ENCODE results near the gene CITED2.
A peak's percentile ranks its signal among the peaks of the same experiment; 100 is the strongest.

Gene CITED2

GRCh38 chr6:139381216-139381865, 6.9 kb upstream of the CITED2 start:
- DNase-seq: no peak

- DNase-seq: no peak
Measured at GRCh38 chr6:139380611-139381010, 6.2 kb upstream of the CITED2 start.

- DNase-seq: no peak
Measured at GRCh38 chr6:139380168-139380567, 5.7 kb upstream of the CITED2 start.

- DNase-seq: no peak
Measured at GRCh38 chr6:139378882-139379341, 4.5 kb upstream of the CITED2 start.

- DNase-seq: no peak
Measured at GRCh38 chr6:139378226-139378625, 3.8 kb upstream of the CITED2 start.

GRCh38 chr6:139376604-139377218, 2.3 kb upstream of the CITED2 start:
- no peak for DNase-seq

- no peak for DNase-seq
Measured at GRCh38 chr6:139376017-139376330, 1.5 kb upstream of the CITED2 start.

GRCh38 chr6:139375226-139376016, 973 bp upstream of the CITED2 start:
- DNase-seq: peak; percentile 91

GRCh38 chr6:139373928-139374356, 506 bp downstream of the CITED2 start:
- DNase-seq: no peak

- peak; percentile 77 for DNase-seq
Measured at GRCh38 chr6:139373154-139373927, 1.1 kb downstream of the CITED2 start.

- no peak for DNase-seq
Measured at GRCh38 chr6:139372326-139373153, 1.9 kb downstream of the CITED2 start.

- no peak for DNase-seq
Measured at GRCh38 chr6:139371421-139372203, 2.8 kb downstream of the CITED2 start.

GRCh38 chr6:139370999-139371345, 3.5 kb downstream of the CITED2 start:
- DNase-seq: no peak

- DNase-seq: no peak
Measured at GRCh38 chr6:139370283-139370998, 4.0 kb downstream of the CITED2 start.

GRCh38 chr6:139369568-139370282, 4.7 kb downstream of the CITED2 start:
- DNase-seq: peak; percentile 59

GRCh38 chr6:139369068-139369467, 5.4 kb downstream of the CITED2 start:
- no peak for DNase-seq

- no peak for DNase-seq
Measured at GRCh38 chr6:139368661-139369060, 5.8 kb downstream of the CITED2 start.

GRCh38 chr6:139367810-139368351, 6.6 kb downstream of the CITED2 start:
- DNase-seq: no peak

GRCh38 chr6:139364982-139365379, 9.5 kb downstream of the CITED2 start:
- no peak for DNase-seq
